ENCODE measurements around the gene TSKS. TPM values are rescaled to one million over a fixed set of nuclear protein-coding genes. Genes with fewer than 3 reads are reported as not detected.

Gene TSKS, protein sequence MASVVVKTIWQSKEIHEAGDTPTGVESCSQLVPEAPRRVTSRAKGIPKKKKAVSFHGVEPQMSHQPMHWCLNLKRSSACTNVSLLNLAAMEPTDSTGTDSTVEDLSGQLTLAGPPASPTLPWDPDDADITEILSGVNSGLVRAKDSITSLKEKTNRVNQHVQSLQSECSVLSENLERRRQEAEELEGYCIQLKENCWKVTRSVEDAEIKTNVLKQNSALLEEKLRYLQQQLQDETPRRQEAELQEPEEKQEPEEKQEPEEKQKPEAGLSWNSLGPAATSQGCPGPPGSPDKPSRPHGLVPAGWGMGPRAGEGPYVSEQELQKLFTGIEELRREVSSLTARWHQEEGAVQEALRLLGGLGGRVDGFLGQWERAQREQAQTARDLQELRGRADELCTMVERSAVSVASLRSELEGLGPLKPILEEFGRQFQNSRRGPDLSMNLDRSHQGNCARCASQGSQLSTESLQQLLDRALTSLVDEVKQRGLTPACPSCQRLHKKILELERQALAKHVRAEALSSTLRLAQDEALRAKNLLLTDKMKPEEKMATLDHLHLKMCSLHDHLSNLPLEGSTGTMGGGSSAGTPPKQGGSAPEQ
- under 1 TPM in 3 of 4 donors, not detected in 1; 0.07 to 0.54 (median 0.28) TPM for polyA plus RNA-seq
- long read RNA-seq, donor 1: 0 reads
- long read RNA-seq, donor 2: 0 reads
- long read RNA-seq, donor 3: 0 reads
- long read RNA-seq, donor 4: 0 reads
- long read RNA-seq, donor 5: 0 reads
- long read RNA-seq, donor 6: 0 reads
- long read RNA-seq, donor 7: 0 reads
- long read RNA-seq, donor 8: 0 reads
- long read RNA-seq, donor 9: 0 reads
- long read RNA-seq, donor 10, partial matches to known transcripts: 12 of 13 reads
- long read RNA-seq, donor 10, other reads (novel, unspliced or antisense): 0 of 13 reads

DNA sequence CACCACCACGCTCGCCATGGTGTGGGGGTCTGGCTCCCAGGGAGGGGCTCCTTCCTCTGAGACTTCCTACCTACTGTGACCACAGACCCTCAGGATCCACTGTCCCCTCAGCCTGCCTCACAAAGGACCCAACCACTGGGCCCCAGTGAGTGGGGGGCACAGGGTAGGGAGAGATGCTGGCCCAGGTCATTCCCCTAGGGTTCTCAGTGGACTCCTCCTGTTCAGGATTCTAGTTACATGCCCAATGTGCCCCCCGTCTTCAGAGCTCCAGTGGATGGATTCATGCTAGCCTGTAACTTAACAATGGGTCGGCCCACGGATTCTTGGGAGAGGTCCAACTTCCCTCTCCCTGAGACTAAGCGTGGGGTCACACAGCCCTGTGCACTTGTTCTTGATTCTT, at the start of gene TSKS:
TSS of gene TSKS (minus strand) at position 77 of the 400 bp plus-strand sequence. CDS start at position 18, 59 bp downstream.
- DNase-seq (no peak), FAIRE-seq (no peak)
- Histone ChIP-seq H3K27me3 (ENCODE audit: control insufficient read depth in 3 of 3, insufficient read depth in 3 of 3, low read length in 3 of 3) (peaks cover 0 to 4% (median 0%) of the 10 kb centered on the region in 3 donors), H3K9me3 (ENCODE audit: control insufficient read depth in 2 of 2, insufficient read depth in 1 of 2, low read depth in 1 of 2, low read length in 1 of 2) (no peaks in the 10 kb centered on the region), H3K27ac (ENCODE audit: low read depth in 1 of 3, low read length in 2 of 3) (no peak within 1 kb of the TSS), H3K4me1 (ENCODE audit: control insufficient read depth in 3 of 3, insufficient read depth in 2 of 3, low read depth in 1 of 3, low read length in 2 of 3) (peaks cover 2 to 17% (median 5%) of the 10 kb centered on the region in 3 donors), H3K36me3 (ENCODE audit: control insufficient read depth in 3 of 3, insufficient read depth in 2 of 3, low read depth in 1 of 3, low read length in 3 of 3) (no peaks in the 10 kb centered on the region), H3K4me3 (ENCODE audit: low read depth in 1 of 3, low read length in 3 of 3) (no peak within 1 kb of the TSS)
- WGBS, 3 donors: 78 to 82% (median 79%) methylated on average over 6 of the region's 6 CpGs

DNA sequence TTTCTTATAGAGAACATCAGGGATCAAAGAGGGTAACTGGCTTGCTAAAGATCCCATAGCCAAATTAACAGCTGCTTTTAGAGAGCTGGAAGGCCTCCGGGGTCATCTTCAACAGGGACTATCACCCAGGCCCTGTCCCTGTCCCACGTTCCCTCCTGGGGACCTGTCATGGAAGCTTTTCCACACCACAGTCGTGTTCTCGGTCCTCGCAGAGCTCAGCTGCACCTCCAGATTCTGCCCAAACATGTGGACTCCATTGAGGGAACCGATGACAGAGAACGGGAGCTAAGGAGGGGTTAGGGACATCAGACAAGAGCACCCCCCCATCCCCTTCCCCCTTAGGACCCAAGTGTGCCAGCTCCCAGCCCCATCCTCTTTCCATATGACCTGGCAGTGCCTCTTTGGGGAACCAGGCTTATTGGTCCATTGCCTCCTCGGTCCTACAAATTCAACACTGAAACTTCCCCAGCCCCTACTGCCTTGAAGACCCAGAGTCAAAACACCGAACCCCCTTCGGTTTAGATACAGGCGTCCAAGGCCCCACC, 49.4 kb upstream of the TSKS start:
- Histone ChIP-seq H3K9me3 (ENCODE audit: control insufficient read depth in 2 of 2, insufficient read depth in 1 of 2, low read depth in 1 of 2, low read length in 1 of 2) (no peaks in the 10 kb centered on the region), H3K36me3 (ENCODE audit: control insufficient read depth in 3 of 3, insufficient read depth in 2 of 3, low read depth in 1 of 3, low read length in 3 of 3) (peaks cover 0 to 9% (median 0%) of the 10 kb centered on the region in 3 donors), H3K27me3 (ENCODE audit: control insufficient read depth in 3 of 3, insufficient read depth in 3 of 3, low read length in 3 of 3) (no peaks in the 10 kb centered on the region), H3K27ac (ENCODE audit: low read depth in 1 of 3, low read length in 2 of 3) (peak overlapping the region; percentile 4 to 82 (median 65)), H3K4me1 (ENCODE audit: control insufficient read depth in 3 of 3, insufficient read depth in 2 of 3, low read depth in 1 of 3, low read length in 2 of 3) (peaks cover 0 to 13% (median 4%) of the 10 kb centered on the region in 3 donors), H3K4me3 (ENCODE audit: low read depth in 1 of 3, low read length in 3 of 3) (peak overlapping the region; percentile 26 to 56 (median 56))
- FAIRE-seq (no peak), DNase-seq (no peak)
- WGBS, 3 donors: 49 to 52% (median 51%) methylated on average over 11 of the region's 11 CpGs

DNA sequence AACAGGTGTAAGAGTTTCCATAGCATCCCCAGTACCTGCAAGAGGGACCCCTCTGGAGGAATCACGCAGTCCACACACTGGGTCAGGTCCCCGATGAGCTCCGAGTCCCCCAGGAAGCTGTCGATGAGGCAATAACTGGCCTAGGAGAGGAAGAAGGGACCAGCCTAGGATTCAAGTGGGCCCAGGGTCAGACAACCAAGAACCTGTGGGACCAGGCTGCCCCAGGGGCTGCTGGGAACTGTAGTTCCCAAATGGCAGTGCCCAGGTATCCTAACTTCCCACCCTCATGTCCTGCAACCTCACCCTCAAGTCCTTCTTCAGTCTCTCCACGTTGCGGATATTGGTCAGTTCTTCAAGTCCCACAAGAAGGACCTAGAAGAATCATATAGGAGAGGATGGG, 48.2 kb upstream of the TSKS start:
- no peak overlapping the region for H3K4me3 ChIP-seq (ENCODE audit: low read depth in 1 of 3, low read length in 3 of 3)
- no peak for FAIRE-seq
- no peaks in the 10 kb centered on the region for H3K27me3 ChIP-seq (ENCODE audit: control insufficient read depth in 3 of 3, insufficient read depth in 3 of 3, low read length in 3 of 3)
- no peaks in the 10 kb centered on the region for H3K9me3 ChIP-seq (ENCODE audit: control insufficient read depth in 2 of 2, insufficient read depth in 1 of 2, low read depth in 1 of 2, low read length in 1 of 2)
- DNase-seq: no peak
- peaks cover 0 to 20% (median 0%) of the 10 kb centered on the region in 3 donors for H3K36me3 ChIP-seq (ENCODE audit: control insufficient read depth in 3 of 3, insufficient read depth in 2 of 3, low read depth in 1 of 3, low read length in 3 of 3)
- WGBS, 3 donors: 97 to 98% (median 97%) methylated on average over 6 of the region's 6 CpGs
- H3K4me1 ChIP-seq (ENCODE audit: control insufficient read depth in 3 of 3, insufficient read depth in 2 of 3, low read depth in 1 of 3, low read length in 2 of 3): peaks cover 0 to 16% (median 4%) of the 10 kb centered on the region in 3 donors
- H3K27ac ChIP-seq (ENCODE audit: low read depth in 1 of 3, low read length in 2 of 3): no peak overlapping the region

DNA sequence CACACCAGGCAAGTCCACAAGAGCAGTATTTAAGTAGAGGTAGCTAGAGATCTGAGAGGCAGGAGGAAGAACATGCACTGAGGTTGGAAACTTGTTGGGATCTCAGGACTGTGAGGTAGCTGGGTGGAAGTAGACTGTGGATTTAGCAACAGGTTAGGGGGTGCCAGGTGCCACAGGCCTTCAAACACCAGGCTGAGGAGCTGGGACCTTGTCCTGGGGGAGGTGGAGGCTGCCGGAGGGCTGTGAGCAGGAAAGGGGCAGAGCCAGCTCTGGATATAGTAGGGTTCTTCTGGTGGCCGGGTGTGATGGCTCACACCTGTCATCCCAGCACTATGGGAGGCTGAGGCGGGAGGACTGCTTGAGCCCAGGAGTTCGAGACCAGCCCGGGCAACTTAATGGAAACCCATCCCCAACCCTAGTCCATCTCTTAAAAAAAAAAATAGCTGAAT, 46.9 kb upstream of the TSKS start:
- Histone ChIP-seq H3K36me3 (ENCODE audit: control insufficient read depth in 3 of 3, insufficient read depth in 2 of 3, low read depth in 1 of 3, low read length in 3 of 3) (peaks cover 0 to 32% (median 0%) of the 10 kb centered on the region in 3 donors), H3K27ac (ENCODE audit: low read depth in 1 of 3, low read length in 2 of 3) (peak overlapping the region in 2 of 3 donors; percentile 65 to 88), H3K4me1 (ENCODE audit: control insufficient read depth in 3 of 3, insufficient read depth in 2 of 3, low read depth in 1 of 3, low read length in 2 of 3) (peaks cover 0 to 27% (median 4%) of the 10 kb centered on the region in 3 donors), H3K9me3 (ENCODE audit: control insufficient read depth in 2 of 2, insufficient read depth in 1 of 2, low read depth in 1 of 2, low read length in 1 of 2) (no peaks in the 10 kb centered on the region), H3K4me3 (ENCODE audit: low read depth in 1 of 3, low read length in 3 of 3) (peak overlapping the region in 2 of 3 donors; percentile 63 to 75), H3K27me3 (ENCODE audit: control insufficient read depth in 3 of 3, insufficient read depth in 3 of 3, low read length in 3 of 3) (no peaks in the 10 kb centered on the region)
- no peak for DNase-seq
- WGBS, 3 donors: 91 to 96% (median 94%) methylated on average over 5 of the region's 5 CpGs
- FAIRE-seq: no peak

DNA sequence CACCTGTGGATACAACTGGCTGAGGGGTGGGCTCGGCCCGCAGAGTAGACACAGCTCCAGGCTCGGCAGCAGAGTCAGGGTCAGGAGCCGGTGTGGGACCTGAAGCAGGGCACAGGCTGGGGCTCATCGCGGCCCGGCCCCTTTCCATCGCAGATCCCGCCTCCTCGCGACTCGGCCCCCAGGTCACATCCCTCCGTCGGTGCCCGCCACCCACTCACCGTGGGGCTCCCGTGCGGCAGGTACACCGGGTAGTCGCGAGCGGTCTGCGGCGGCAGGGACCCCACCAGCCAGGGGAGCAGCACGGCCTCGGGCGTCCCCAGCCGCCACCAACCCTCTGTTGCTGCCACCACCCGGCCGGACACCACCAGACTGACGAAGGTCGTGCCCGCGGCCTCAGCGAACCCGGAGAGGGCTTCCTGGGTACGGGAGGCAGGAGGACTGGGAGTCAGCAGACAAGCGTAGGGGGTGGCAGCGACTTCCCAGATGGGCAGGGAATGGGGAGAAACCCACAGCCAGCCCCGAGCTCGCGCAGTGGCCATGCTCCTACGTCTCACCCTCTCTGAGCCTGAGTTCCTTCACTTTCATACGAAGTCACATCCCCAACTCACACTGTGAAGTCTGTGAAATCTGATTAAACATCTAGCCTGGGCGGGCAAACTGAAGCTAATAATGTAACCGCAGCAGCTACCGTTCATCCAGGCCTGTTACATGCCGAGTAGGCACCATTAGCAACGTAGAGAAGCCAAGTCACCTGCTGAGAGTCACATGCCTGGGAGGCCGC, 46.2 kb upstream of the TSKS start:
- Histone ChIP-seq H3K36me3 (ENCODE audit: control insufficient read depth in 3 of 3, insufficient read depth in 2 of 3, low read depth in 1 of 3, low read length in 3 of 3) (peaks cover 0 to 38% (median 0%) of the 10 kb centered on the region in 3 donors), H3K27me3 (ENCODE audit: control insufficient read depth in 3 of 3, insufficient read depth in 3 of 3, low read length in 3 of 3) (no peaks in the 10 kb centered on the region), H3K9me3 (ENCODE audit: control insufficient read depth in 2 of 2, insufficient read depth in 1 of 2, low read depth in 1 of 2, low read length in 1 of 2) (no peaks in the 10 kb centered on the region), H3K27ac (ENCODE audit: low read depth in 1 of 3, low read length in 2 of 3) (peak overlapping the region; percentile 33 to 88 (median 65)), H3K4me3 (ENCODE audit: low read depth in 1 of 3, low read length in 3 of 3) (peak overlapping the region; percentile 54 to 75 (median 63)), H3K4me1 (ENCODE audit: control insufficient read depth in 3 of 3, insufficient read depth in 2 of 3, low read depth in 1 of 3, low read length in 2 of 3) (peaks cover 0 to 28% (median 4%) of the 10 kb centered on the region in 3 donors)
- WGBS, 3 donors: 9 to 10% (median 9%) methylated on average over 45 to 50 of the region's 50 CpGs
- DNase-seq (peak; percentile 48 to 76), FAIRE-seq (no peak)

DNA sequence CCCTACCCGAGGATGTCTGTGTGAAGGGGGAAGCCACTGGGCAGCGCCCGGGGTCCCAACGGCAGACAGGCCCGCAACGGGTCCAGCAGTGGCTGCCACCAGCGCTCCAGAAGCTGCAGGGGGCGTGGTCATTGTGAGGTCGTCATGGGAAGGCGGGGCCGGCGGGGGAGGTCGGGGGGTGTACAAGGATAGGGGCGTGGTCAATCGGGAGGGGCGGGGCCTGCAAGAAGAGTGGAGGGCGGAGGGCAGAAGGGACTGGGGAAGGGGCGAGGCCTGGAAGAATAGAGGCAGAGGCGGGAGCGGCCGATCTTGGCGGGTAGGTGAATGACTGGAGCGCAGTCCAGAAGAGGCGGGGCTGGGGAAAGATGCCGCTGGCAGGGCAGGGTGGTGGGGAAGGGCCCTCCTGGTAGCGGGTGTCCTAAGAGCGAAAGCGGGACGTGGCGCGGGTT, 45.6 kb upstream of the TSKS start:
- peak overlapping the region; percentile 54 to 75 (median 63) for H3K4me3 ChIP-seq (ENCODE audit: low read depth in 1 of 3, low read length in 3 of 3)
- peaks cover 0 to 43% (median under 1%) of the 10 kb centered on the region in 3 donors for H3K36me3 ChIP-seq (ENCODE audit: control insufficient read depth in 3 of 3, insufficient read depth in 2 of 3, low read depth in 1 of 3, low read length in 3 of 3)
- H3K9me3 ChIP-seq (ENCODE audit: control insufficient read depth in 2 of 2, insufficient read depth in 1 of 2, low read depth in 1 of 2, low read length in 1 of 2): no peaks in the 10 kb centered on the region
- FAIRE-seq: no peak
- H3K27ac ChIP-seq (ENCODE audit: low read depth in 1 of 3, low read length in 2 of 3): peak overlapping the region; percentile 33 to 88 (median 65)
- peaks cover 0 to 28% (median 4%) of the 10 kb centered on the region in 3 donors for H3K4me1 ChIP-seq (ENCODE audit: control insufficient read depth in 3 of 3, insufficient read depth in 2 of 3, low read depth in 1 of 3, low read length in 2 of 3)
- peak; percentile 80 to 91 for DNase-seq
- 2 to 5% (median 4%) methylated on average over 27 to 31 of the region's 31 CpGs for WGBS, 3 donors
- H3K27me3 ChIP-seq (ENCODE audit: control insufficient read depth in 3 of 3, insufficient read depth in 3 of 3, low read length in 3 of 3): no peaks in the 10 kb centered on the region

DNA sequence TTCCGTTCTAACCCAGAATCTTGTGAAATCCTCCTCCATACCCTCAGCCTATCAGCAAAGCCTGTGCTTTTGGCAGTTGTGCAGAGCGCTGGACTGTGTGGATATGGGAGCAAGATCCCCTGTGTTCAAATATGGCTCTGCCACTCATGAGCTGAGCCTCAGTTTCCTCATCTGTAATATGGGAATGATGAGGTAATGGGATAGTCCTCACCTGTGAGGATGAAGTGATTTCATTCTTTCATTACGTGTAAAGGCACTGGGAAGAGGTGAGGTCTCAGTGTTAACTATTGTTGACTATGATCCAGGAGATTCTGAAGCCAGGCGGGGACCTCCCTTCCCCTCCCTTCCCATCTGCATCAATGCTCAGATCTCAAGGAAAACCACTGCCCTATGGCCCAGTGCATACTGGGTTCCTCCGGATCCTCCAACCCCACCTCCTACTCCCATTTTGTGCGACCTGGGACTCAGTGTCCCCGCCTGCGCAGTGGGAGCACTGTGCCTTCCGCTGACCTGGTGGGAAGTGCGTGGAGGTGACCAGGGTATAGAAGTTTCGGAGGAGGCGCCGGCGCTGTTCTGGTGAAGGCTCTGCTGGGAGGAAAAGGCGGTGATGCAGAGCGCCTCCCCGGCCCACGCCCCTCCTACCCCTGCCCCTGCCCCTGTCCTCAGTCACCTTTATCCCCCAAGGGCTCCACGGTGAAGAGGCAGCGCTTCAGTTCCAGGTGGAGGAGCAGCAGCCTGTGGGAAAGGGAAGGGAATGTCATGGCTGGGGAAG, 45.0 kb upstream of the TSKS start:
- Histone ChIP-seq H3K4me3 (ENCODE audit: low read depth in 1 of 3, low read length in 3 of 3) (peak overlapping the region in 1 of 3 donors; percentile 75), H3K27me3 (ENCODE audit: control insufficient read depth in 3 of 3, insufficient read depth in 3 of 3, low read length in 3 of 3) (no peaks in the 10 kb centered on the region), H3K9me3 (ENCODE audit: control insufficient read depth in 2 of 2, insufficient read depth in 1 of 2, low read depth in 1 of 2, low read length in 1 of 2) (no peaks in the 10 kb centered on the region), H3K27ac (ENCODE audit: low read depth in 1 of 3, low read length in 2 of 3) (peak overlapping the region in 1 of 3 donors; percentile 23), H3K36me3 (ENCODE audit: control insufficient read depth in 3 of 3, insufficient read depth in 2 of 3, low read depth in 1 of 3, low read length in 3 of 3) (peaks cover 0 to 49% (median 4%) of the 10 kb centered on the region in 3 donors), H3K4me1 (ENCODE audit: control insufficient read depth in 3 of 3, insufficient read depth in 2 of 3, low read depth in 1 of 3, low read length in 2 of 3) (peaks cover 0 to 28% (median 4%) of the 10 kb centered on the region in 3 donors)
- FAIRE-seq (no peak), DNase-seq (no peak)
- 82 to 84% (median 84%) methylated on average over 20 of the region's 20 CpGs for WGBS, 3 donors
